IMR-90 (cell line): Measurements from ENCODE around the gene B4GALNT2.

Experiments used
- BHLHE40 ChIP-seq: fragments of 150-350 bp; IDR thresholded peaks from 2 replicates; pipeline ENCODE4 v1.6.1; 2016; ENCODE audit warnings: mild to moderate bottlenecking, low read depth, low read length
- CHD1 ChIP-seq: IDR thresholded peaks from 2 replicates; pipeline ENCODE4 v1.6.1; 2012; ENCODE audit warnings: low read depth, low read length, improper control_type of control experiment
- CTCF ChIP-seq: conservative IDR thresholded peaks from 2 replicates; pipeline ENCODE4 v1.5.1; 2012; ENCODE audit warnings: mild to moderate bottlenecking, low read depth, low read length, improper control_type of control experiment
- ELK1 ChIP-seq: fragments of 150-350 bp; IDR thresholded peaks from 2 replicates; pipeline ENCODE4 v1.6.1; 2016; ENCODE audit warnings: low read depth, mild to moderate bottlenecking, low read length, moderate library complexity, borderline replicate concordance
- FOS ChIP-seq: fragments of 150-350 bp; IDR thresholded peaks from 2 replicates; pipeline ENCODE4 v1.6.1; 2016; ENCODE audit warnings: low read depth, low read length
- MAFK ChIP-seq: IDR thresholded peaks from 2 replicates; pipeline ENCODE4 v1.6.1; 2012; ENCODE audit warnings: low read depth, low read length, improper control_type of control experiment
- MAZ ChIP-seq: IDR thresholded peaks from 2 replicates; pipeline ENCODE4 v1.6.1; 2012; ENCODE audit warnings: low read depth, mild to moderate bottlenecking, low read length, improper control_type of control experiment, moderate library complexity, borderline replicate concordance
- MXI1 ChIP-seq: IDR thresholded peaks from 2 replicates; pipeline ENCODE4 v1.6.1; 2012; ENCODE audit warnings: low read depth, mild to moderate bottlenecking, low read length, moderate library complexity, borderline replicate concordance
- NFE2L2 ChIP-seq: fragments of 150-350 bp; IDR thresholded peaks from 2 replicates; pipeline ENCODE4 v1.6.1; 2016; ENCODE audit warnings: low read depth, mild to moderate bottlenecking, low read length
- POLR2A ChIP-seq: IDR thresholded peaks from 2 replicates; pipeline ENCODE4 v1.6.1; 2012; ENCODE audit warnings: mild to moderate bottlenecking, low read depth, low read length
- RAD21 ChIP-seq: IDR thresholded peaks from 2 replicates; pipeline ENCODE4 v1.6.1; 2012; ENCODE audit warnings: low read length, improper control_type of control experiment
- RFX5 ChIP-seq: IDR thresholded peaks from 2 replicates; pipeline ENCODE4 v1.8.0; 2012; ENCODE audit warnings: low read depth, mild to moderate bottlenecking, low read length, moderate library complexity
- SMC3 ChIP-seq: fragments of 150-350 bp; IDR thresholded peaks from 2 replicates; pipeline ENCODE4 v1.6.1; 2016; ENCODE audit warnings: low read depth, mild to moderate bottlenecking, antibody characterized with exemption, low read length, moderate library complexity
- USF2 ChIP-seq: fragments of 150-350 bp; IDR thresholded peaks from 2 replicates; pipeline ENCODE4 v1.6.1; 2017; ENCODE audit warnings: mild to moderate bottlenecking, antibody characterized with exemption, low read length, low read depth

GRCh38 chr17:49100601-49101000 lies 32.0 kb upstream of the B4GALNT2 start:
- TF ChIP-seq CTCF (no peak), POLR2A (no peak), RFX5 (no peak), RAD21 (no peak), SMC3 (no peak), BHLHE40 (no peak), USF2 (no peak), MAFK (no peak), NFE2L2 (no peak), MXI1 (no peak), CHD1 (no peak), ELK1 (no peak), MAZ (no peak), FOS (no peak)
